Measurements from ENCODE around the gene ENTHD1. TPM values are rescaled to one million over a fixed set of nuclear protein-coding genes. Genes with fewer than 3 reads are reported as not detected.
A peak's percentile ranks its signal among the peaks of the same experiment; 100 is the strongest.
"Not testable (repeated sequence)": the region's sequence is repeated elsewhere in the genome, so short reads cannot be mapped to it uniquely, and the experiment has no call there.

ENTHD1 gene
- total and polyA plus RNA-seq, 8 donors = 0.02 TPM; not detected in 7

DNA sequence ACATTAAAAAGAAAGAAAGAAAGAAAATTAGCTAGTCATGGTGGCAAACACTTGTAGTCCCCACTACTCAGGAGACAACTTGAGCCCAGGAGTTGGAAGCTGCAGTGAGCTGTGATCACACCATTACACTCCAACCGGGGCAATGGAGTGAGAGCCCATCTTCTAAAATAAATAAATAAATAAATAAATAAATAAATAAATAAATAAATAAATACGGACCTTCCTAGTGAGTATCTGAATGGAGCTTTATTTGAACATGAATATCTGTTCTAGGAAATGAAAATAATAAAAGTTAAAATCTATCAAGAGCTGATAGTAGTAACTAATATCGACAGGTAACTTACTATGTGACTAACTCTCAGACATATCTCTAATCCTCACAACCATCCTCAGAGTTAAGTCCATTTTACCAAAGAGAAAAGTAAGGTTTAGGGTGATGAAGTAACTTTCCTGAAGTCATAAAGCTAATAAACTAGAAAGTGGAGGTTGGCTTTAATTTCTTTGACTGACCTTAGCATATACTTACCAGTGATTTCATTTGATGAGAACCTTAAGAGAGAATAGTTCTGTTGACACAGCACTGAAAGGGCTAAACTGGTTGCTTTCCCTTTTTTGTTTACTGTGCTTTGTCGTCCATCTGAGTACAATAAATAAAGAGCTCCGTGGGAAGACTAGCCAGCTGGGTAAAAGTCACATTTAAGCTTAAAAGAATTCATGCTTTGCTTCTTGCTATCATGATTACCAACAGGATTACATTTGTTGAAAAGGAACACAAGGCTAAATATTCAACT is 22.4 kb downstream of the ENTHD1 start:
- intact Hi-C loops (cut with DNase I) = no loop called here
- Histone ChIP-seq H3K4me3 (no peak overlapping the region), H3K36me3 (no peaks in the 10 kb centered on the region), H3K4me1 (peaks cover 0 to 5% (median 4%) of the 10 kb centered on the region in 3 donors), H3K27ac (no peak overlapping the region), H3K9me3 (no peaks in the 10 kb centered on the region), H3K27me3 (no peaks in the 10 kb centered on the region)
- ATAC-seq (peak in 1 of 4 donors; percentile 57), FAIRE-seq (no peak), DNase-seq (no peak)
- TF ChIP-seq, protein P1, sequence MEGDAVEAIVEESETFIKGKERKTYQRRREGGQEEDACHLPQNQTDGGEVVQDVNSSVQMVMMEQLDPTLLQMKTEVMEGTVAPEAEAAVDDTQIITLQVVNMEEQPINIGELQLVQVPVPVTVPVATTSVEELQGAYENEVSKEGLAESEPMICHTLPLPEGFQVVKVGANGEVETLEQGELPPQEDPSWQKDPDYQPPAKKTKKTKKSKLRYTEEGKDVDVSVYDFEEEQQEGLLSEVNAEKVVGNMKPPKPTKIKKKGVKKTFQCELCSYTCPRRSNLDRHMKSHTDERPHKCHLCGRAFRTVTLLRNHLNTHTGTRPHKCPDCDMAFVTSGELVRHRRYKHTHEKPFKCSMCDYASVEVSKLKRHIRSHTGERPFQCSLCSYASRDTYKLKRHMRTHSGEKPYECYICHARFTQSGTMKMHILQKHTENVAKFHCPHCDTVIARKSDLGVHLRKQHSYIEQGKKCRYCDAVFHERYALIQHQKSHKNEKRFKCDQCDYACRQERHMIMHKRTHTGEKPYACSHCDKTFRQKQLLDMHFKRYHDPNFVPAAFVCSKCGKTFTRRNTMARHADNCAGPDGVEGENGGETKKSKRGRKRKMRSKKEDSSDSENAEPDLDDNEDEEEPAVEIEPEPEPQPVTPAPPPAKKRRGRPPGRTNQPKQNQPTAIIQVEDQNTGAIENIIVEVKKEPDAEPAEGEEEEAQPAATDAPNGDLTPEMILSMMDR (IDR thresholded peaks at IDR 0.05) = no peak
- WGBS, 2 donors = 48 to 50% methylated on average over 5 of the region's 5 CpGs

GRCh38 chr22:39869797-39870196 is 23.8 kb downstream of the ENTHD1 start:
- H3K36me3 ChIP-seq; FAIRE-seq; H3K4me1 ChIP-seq; intact Hi-C loops (cut with DNase I); ATAC-seq; H3K27ac ChIP-seq; H3K9me3 ChIP-seq; H3K27me3 ChIP-seq; DNase-seq; H3K4me3 ChIP-seq: not testable (repeated sequence)
- WGBS, 2 donors = 95 to 96% methylated on average over 2 of the region's 2 CpGs

DNA sequence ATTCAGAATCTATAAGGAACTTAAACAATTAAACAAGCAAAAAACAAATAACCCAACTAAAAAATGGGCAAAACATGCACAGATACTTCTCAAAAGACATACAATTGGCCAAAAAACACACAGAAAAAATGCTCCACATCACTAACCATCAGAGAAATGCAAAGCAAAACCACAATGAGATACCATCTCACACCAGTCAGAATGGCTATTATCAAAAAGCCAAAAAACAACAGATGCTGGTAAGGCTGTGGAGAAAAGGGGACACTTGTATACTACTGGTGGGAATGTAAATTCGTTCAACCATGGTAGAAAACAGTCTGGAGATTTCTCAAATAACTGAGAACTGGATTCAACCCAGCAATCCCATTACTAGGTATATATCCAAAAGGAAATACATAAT is 24.8 kb downstream of the ENTHD1 start:
- 48 to 56% methylated on average over 1 of the region's 1 CpG for WGBS, 2 donors
- TF ChIP-seq, protein P1 (IDR thresholded peaks at IDR 0.05) = no peak
- FAIRE-seq (no peak), ATAC-seq (no peak), DNase-seq (no peak)
- H3K4me1 ChIP-seq = peaks cover 0 to 5% (median 4%) of the 10 kb centered on the region in 3 donors
- H3K9me3 ChIP-seq = no peaks in the 10 kb centered on the region
- H3K4me3 ChIP-seq = no peak overlapping the region
- no peaks in the 10 kb centered on the region for H3K36me3 ChIP-seq
- H3K27me3 ChIP-seq = no peaks in the 10 kb centered on the region
- intact Hi-C loops (cut with DNase I) = no loop called here
- H3K27ac ChIP-seq = no peak overlapping the region

GRCh38 chr22:39859903-39860588 is 33.5 kb downstream of the ENTHD1 start:
- no peaks in the 10 kb centered on the region for H3K9me3 ChIP-seq
- no peaks in the 10 kb centered on the region for H3K36me3 ChIP-seq
- no peak for DNase-seq
- no peak for ATAC-seq
- 56 to 68% methylated on average over 7 of the region's 7 CpGs for WGBS, 2 donors
- TF ChIP-seq, protein P1 (IDR thresholded peaks at IDR 0.05) = no peak
- H3K4me1 ChIP-seq = no peaks in the 10 kb centered on the region
- FAIRE-seq = no peak
- no peak overlapping the region for H3K4me3 ChIP-seq
- H3K27me3 ChIP-seq = peaks cover 0 to 6% (median 0%) of the 10 kb centered on the region in 4 donors
- no peak overlapping the region for H3K27ac ChIP-seq
- intact Hi-C loops (cut with DNase I) = no loop called here

DNA sequence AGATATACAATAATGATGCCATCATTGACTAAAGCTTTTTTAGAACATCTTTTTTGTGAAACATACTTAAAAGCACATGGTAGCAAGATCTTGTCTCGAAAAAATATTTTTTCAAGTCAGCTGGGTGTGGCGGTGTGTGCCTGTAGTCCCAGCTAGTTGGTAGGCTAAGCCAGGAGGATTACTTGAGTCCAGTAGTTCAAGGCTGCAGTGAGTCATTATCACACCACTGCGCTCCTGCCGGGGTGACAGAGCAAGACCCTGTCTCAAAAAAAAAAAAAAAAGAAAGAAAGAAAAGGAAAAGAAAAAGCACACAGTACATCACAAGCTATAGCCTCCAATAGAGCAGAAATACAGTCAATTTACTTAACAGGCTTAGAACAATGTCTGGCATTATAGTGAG is 37.0 kb downstream of the ENTHD1 start:
- H3K36me3 ChIP-seq = no peaks in the 10 kb centered on the region
- no peak overlapping the region for H3K4me3 ChIP-seq
- ATAC-seq (no peak), DNase-seq (no peak), FAIRE-seq (no peak)
- TF ChIP-seq, protein P1 (IDR thresholded peaks at IDR 0.05) = no peak
- intact Hi-C loops (cut with DNase I) = no loop called here
- H3K27me3 ChIP-seq = peaks cover 0 to 8% (median under 1%) of the 10 kb centered on the region in 4 donors
- H3K9me3 ChIP-seq = no peaks in the 10 kb centered on the region
- 50 to 72% methylated on average over 4 of the region's 4 CpGs for WGBS, 2 donors
- no peaks in the 10 kb centered on the region for H3K4me1 ChIP-seq
- H3K27ac ChIP-seq = no peak overlapping the region
